ENCODE results near the gene UVSSA. TPM values are rescaled to one million over a fixed set of nuclear protein-coding genes. Genes with fewer than 3 reads are reported as not detected.

Gene UVSSA
- total and polyA plus RNA-seq, 9 of the 15 experiments (the other 6 are each of a cell fraction or from before 2014, with no cell fraction given) = 0.21 to 14.6 (median 3.3) TPM

GRCh38 chr4:1356181-1356998 is 9.4 kb downstream of the UVSSA start (continued):
- TF ChIP-seq ZNF398 (CRISPR knock-in tag; IDR thresholded peaks at IDR 0.05) (no peak), IRF9 (tag; IDR thresholded peaks at IDR 0.05) (no peak), RBBP5 (IDR thresholded peaks at IDR 0.05; ENCODE audit: borderline replicate concordance, insufficient read depth, low read length, poor library complexity, severe bottlenecking) (no peak), MEIS2 (IDR thresholded peaks at IDR 0.05; ENCODE audit: partially characterized antibody) (peak; percentile 51), CBX2 (IDR thresholded peaks at IDR 0.05; ENCODE audit: insufficient read depth, low read length, poor library complexity, severe bottlenecking) (no peak), TAF1 (IDR thresholded peaks at IDR 0.05; ENCODE audit: control insufficient read depth, extremely low read depth, insufficient read depth, low read length, severe bottlenecking) (peak; percentile 32), MAFG (tag; conservative IDR thresholded peaks at IDR 0.05) (peak; percentile 60; the same call in 1 of the 2 replicates), ARID2 (IDR thresholded peaks at IDR 0.05) (peak; percentile 65; the same call in 1 of the 2 replicates)
- TF ChIP-seq, protein P1, sequence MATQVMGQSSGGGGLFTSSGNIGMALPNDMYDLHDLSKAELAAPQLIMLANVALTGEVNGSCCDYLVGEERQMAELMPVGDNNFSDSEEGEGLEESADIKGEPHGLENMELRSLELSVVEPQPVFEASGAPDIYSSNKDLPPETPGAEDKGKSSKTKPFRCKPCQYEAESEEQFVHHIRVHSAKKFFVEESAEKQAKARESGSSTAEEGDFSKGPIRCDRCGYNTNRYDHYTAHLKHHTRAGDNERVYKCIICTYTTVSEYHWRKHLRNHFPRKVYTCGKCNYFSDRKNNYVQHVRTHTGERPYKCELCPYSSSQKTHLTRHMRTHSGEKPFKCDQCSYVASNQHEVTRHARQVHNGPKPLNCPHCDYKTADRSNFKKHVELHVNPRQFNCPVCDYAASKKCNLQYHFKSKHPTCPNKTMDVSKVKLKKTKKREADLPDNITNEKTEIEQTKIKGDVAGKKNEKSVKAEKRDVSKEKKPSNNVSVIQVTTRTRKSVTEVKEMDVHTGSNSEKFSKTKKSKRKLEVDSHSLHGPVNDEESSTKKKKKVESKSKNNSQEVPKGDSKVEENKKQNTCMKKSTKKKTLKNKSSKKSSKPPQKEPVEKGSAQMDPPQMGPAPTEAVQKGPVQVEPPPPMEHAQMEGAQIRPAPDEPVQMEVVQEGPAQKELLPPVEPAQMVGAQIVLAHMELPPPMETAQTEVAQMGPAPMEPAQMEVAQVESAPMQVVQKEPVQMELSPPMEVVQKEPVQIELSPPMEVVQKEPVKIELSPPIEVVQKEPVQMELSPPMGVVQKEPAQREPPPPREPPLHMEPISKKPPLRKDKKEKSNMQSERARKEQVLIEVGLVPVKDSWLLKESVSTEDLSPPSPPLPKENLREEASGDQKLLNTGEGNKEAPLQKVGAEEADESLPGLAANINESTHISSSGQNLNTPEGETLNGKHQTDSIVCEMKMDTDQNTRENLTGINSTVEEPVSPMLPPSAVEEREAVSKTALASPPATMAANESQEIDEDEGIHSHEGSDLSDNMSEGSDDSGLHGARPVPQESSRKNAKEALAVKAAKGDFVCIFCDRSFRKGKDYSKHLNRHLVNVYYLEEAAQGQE (IDR thresholded peaks at IDR 0.05; ENCODE audit: borderline replicate concordance) = peak; percentile 80
- TF ChIP-seq, protein P1 (CRISPR knock-in tag; IDR thresholded peaks at IDR 0.05; ENCODE audit: low read depth) = no peak
- TF ChIP-seq, protein P2, sequence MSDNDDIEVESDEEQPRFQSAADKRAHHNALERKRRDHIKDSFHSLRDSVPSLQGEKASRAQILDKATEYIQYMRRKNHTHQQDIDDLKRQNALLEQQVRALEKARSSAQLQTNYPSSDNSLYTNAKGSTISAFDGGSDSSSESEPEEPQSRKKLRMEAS (CRISPR knock-in tag; IDR thresholded peaks at IDR 0.05) = 0 out of 2 replicates have a peak, but pooled peaks have one; percentile 9
- TF ChIP-seq, protein P3, sequence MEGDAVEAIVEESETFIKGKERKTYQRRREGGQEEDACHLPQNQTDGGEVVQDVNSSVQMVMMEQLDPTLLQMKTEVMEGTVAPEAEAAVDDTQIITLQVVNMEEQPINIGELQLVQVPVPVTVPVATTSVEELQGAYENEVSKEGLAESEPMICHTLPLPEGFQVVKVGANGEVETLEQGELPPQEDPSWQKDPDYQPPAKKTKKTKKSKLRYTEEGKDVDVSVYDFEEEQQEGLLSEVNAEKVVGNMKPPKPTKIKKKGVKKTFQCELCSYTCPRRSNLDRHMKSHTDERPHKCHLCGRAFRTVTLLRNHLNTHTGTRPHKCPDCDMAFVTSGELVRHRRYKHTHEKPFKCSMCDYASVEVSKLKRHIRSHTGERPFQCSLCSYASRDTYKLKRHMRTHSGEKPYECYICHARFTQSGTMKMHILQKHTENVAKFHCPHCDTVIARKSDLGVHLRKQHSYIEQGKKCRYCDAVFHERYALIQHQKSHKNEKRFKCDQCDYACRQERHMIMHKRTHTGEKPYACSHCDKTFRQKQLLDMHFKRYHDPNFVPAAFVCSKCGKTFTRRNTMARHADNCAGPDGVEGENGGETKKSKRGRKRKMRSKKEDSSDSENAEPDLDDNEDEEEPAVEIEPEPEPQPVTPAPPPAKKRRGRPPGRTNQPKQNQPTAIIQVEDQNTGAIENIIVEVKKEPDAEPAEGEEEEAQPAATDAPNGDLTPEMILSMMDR (IDR thresholded peaks at IDR 0.05 in 2 of 3, conservative IDR thresholded peaks at IDR 0.05 in 1 of 3; ENCODE audit: insufficient read depth in 2 of 3, low read depth in 1 of 3, low read length in 3 of 3) = peak; percentile 83 to 93 (median 91)

All from K562 (cell line).